Activated T-helper 9 cell treated with anti-CD3 and anti-CD28 coated beads, Interleukin-2, amount 50 U/mL, for 16 hours (primary cell): ENCODE results near the gene RAPGEF5.
"Not testable (repeated sequence)": the region's sequence is repeated elsewhere in the genome, so short reads cannot be mapped to it uniquely, and the experiment has no call there.

Experiments used
- DNase-seq: peaks from one replicate; pipeline ENCODE4 v3.0.0-alpha.2; 2020; ENCODE audit warnings: low read depth

The RAPGEF5 gene

GRCh38 chr7:22116451-22117030 is 240.4 kb downstream of the RAPGEF5 start:
- DNase-seq: no peak

DNA sequence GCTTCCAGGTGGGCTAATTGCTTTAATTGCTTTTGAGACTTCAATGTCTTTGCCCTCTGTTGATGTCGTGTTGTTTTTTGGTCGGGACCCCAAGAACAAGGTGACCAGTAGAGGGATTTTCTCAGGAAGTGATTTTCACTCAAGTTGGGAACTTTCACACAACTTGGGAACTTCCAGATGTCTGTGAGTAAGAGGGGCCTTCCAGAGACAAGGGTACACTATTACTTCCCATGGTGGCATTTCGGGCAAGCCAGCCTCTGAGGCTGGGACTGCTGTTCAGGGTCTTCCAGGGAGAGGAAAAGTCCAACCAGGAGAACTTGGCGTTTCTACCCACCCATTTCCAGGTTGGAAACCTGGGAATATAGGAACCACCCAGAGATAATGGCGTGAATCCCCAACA is 241.3 kb downstream of the RAPGEF5 start:
- DNase-seq: no peak

GRCh38 chr7:22114440-22114981 is 242.4 kb downstream of the RAPGEF5 start:
- DNase-seq: no peak

DNA sequence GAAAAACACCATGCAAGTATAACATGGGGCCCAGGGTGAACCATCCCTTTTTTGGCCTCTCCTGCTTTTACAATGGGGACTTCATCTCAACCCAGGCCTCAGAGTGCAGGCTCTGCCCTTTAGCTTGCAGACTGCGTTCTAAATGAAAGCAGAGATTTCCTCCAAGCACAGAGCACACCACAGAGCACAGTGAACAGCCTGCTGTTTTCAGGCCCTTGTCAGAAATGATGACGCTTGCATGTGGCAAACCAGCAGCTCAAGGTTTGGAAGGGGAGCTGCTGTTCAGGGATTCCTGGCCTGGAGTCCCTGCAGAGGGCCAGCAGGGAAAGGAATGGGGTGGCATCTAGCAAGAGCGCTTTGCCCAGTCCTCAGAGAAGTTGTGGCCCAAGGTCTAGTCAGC is 243.9 kb downstream of the RAPGEF5 start:
- no peak for DNase-seq

- no peak for DNase-seq
These were observed 245.3 kb downstream of the RAPGEF5 start for GRCh38 chr7:22111661-22112060.

- DNase-seq: no peak
These were observed 246.1 kb downstream of the RAPGEF5 start for GRCh38 chr7:22110881-22111280.

- DNase-seq: peak; percentile 26
These were observed 246.6 kb downstream of the RAPGEF5 start for GRCh38 chr7:22110227-22110839.

GRCh38 chr7:22109761-22110160 is 247.2 kb downstream of the RAPGEF5 start:
- no peak for DNase-seq

- DNase-seq: no peak
These were observed 248.7 kb downstream of the RAPGEF5 start for GRCh38 chr7:22108151-22108845.

GRCh38 chr7:22105550-22105949 is 251.4 kb downstream of the RAPGEF5 start:
- no peak for DNase-seq

GRCh38 chr7:22094413-22095342 is 262.3 kb downstream of the RAPGEF5 start:
- no peak for DNase-seq

DNA sequence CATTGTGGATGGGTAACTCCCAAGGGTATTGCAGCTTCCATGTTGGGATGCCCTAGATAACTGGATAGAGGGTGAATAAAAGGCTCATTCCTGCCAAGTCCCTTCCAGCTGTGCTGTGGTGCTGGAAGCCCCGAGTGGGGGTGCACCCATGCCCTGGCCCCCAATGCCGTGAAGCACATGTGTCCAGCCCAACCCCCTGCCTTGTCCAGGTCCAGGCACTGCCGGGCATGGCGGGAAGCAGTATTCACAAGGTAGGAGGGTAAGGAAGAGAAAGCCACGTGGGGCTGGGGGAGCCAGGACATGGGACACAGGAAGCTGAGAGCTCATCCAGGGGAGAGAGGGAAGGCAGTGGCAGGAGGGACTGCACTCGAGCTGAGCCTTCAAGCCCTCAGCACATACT is 263.0 kb downstream of the RAPGEF5 start:
- no peak for DNase-seq

DNA sequence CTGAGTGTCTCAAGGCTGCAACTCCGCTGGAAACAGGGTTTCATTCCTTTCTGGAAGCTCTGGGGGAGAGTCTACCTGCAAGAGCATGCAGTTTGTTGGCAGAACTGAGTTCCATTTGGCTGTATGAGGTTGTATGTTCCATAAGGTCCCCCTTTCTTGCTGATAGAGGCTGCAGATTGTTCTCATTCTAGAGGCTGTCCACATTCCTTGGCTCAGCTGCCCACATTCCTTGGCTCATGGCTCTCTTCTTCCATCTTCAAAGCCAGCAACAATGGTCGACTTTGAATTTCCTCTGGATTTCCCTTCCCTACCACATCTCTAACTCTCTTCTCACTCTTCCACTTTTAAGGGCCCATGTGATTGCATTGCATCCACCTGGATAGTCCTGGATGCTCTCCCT is 264.0 kb downstream of the RAPGEF5 start:
- no peak for DNase-seq

GRCh38 chr7:22090958-22091525 is 265.9 kb downstream of the RAPGEF5 start:
- DNase-seq: not testable (repeated sequence)

DNA sequence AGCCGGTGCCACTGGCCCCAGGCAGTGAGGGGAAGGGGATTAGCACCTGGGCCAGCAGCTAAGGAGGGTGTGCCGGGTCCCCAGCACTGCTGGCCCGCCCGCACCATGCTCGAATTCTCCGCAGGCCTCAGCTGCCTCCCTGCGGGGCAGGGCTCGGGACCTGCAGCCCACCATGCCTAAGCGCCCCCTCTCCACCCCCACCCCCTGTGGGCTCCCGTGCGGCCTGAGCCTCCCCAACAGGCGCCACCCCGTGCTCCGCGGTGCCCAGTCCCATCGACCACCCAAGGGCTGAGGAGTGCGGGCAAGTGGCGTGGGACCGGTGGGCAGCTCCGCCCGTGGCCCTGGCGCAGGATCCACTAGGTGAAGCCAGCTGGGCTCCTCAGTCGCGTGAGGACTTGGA is 266.4 kb downstream of the RAPGEF5 start:
- no peak for DNase-seq

DNA sequence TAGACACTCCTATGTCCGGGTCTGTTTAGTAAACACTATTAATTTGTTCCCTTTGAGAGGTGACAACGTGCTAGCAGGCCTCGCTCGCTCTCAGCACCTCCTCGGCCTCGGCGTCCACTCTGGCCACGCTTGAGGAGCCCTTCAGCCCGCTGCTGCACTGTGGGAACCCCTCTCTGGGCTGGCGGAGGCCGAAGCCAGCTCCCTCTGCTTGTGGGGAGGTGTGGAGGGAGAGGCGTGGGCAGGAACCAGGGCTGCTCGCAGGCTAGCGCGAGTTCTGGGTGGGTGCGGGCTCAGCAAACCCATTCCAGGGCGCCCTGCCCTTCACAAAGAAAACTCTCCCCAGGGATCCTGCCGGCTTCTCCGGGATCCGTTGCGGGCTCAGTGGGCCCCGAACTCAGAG is 266.8 kb downstream of the RAPGEF5 start:
- no peak for DNase-seq

- DNase-seq: no peak
These were observed 268.1 kb downstream of the RAPGEF5 start for GRCh38 chr7:22088827-22089226.

GRCh38 chr7:22087861-22088260 is 269.1 kb downstream of the RAPGEF5 start:
- no peak for DNase-seq

DNA sequence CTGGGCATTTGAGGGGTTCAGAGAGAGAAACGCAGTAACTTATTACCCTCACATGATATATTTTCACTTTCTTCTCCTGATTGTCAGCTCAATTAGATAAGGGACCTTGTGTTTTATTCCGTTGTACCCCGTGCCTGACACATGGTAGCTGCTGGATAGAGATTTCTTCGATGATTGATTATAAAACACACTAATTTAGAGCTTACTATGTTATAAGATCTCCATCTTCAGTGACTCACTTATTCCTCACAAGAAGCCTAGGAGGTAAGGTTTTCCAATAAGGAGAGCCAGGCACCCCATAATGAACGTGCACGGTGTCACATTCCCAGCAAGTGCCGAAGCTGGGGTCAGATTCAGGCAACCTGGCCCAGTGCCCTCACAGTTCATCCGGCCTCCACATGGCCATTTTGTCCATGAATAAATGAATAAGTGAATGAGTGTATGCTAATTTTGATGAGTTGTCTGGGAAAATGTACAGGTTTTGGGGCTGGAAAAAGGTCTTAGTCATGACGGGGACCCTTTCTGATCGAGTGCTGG is 273.2 kb downstream of the RAPGEF5 start:
- DNase-seq: no peak

DNA sequence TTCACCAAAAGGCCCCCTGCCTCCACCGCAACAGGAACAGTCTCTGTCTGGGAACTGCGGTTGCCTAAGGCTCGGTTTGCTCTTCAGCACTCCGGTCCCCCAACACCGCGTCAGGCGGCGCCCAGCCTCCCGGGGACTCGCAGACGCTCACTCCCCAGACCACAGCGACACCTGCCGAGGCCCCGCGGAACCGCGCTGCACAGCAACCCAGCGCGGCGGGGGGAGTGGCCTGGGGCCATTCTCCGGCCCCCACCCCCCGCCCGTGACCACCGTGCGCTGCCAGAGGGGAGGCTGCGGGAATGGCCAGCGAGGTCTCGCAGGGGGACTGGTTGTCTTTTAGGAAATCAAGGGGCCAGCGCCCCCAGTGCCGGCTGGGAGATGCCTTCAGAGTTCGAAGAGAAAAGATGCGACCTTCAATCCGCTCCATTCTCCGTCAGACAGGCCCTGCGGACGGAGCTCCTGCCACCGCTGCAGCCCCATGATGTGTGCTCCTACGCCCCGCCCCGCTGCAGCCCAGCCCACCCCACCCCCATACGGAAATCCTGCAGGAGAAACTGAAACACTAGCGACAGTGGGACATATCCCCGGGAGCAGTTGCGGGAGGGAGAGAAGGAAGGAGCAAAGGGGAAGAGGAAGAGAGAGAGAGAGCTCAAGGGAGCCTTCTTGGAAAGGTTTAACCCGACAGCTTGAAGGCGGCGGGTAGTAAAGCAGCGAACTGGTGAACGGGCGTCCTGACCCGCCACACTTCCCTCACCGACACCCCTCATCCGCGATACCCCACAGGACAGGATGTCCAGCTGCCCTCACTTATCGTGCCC is 273.9 kb downstream of the RAPGEF5 start:
- DNase-seq: peak; percentile 70

GRCh38 chr7:22082553-22082885 is 274.4 kb downstream of the RAPGEF5 start:
- DNase-seq: no peak
